Naive B cell (primary cell): ENCODE data around the gene C1QTNF4. TPM values are rescaled to one million over a fixed set of nuclear protein-coding genes. Genes with fewer than 3 reads are reported as not detected.
"Not testable (repeated sequence)": the region's sequence is repeated elsewhere in the genome, so short reads cannot be mapped to it uniquely, and the experiment has no call there.

Experiments
- ATAC-seq, 2 donors: fragments of 150-1000 bp; cut with Tn5 transposase; 2 replicates each; pipeline ENCODE4 v1.10.0; 2021; ENCODE audit warnings: low read depth in 2 of 2, mild to moderate bottlenecking in 2 of 2, moderate library complexity in 2 of 2
- DNase-seq: peaks from one replicate; pipeline ENCODE4 v3.0.0; 2022
- H3K27ac Mint-ChIP-seq, 6 donors: one replicate each; pipeline ENCODE4 v1.8.0; 2020 to 2022; ENCODE audit warnings: mild to moderate bottlenecking in 6 of 6, mixed read lengths in 6 of 6, moderate library complexity in 5 of 6, inconsistent platforms in 2 of 6
- H3K27me3 Mint-ChIP-seq, 3 donors: one replicate each; pipeline ENCODE4 v1.8.0; 2021 to 2022; ENCODE audit warnings: mixed read lengths in 3 of 3, mild to moderate bottlenecking in 1 of 3
- H3K36me3 Mint-ChIP-seq, 2 donors: one replicate each; pipeline ENCODE4 v1.8.0; 2020 to 2022; ENCODE audit warnings: mixed read lengths in 2 of 2, inconsistent platforms in 1 of 2, mild to moderate bottlenecking in 1 of 2
- H3K4me1 Mint-ChIP-seq, 3 donors: one replicate each; pipeline ENCODE4 v1.8.0; 2020 to 2022; ENCODE audit warnings: mixed read lengths in 3 of 3, inconsistent platforms in 1 of 3, mild to moderate bottlenecking in 1 of 3, moderate library complexity in 1 of 3
- H3K4me3 Mint-ChIP-seq, 8 donors: one replicate each; pipeline ENCODE4 v1.8.0; 2020 to 2022; ENCODE audit warnings: mild to moderate bottlenecking in 8 of 8, mixed read lengths in 8 of 8, moderate library complexity in 8 of 8, inconsistent platforms in 2 of 8
- H3K9me3 Mint-ChIP-seq, 7 donors: one replicate each; pipeline ENCODE4 v1.8.0; 2020 to 2022; ENCODE audit warnings: mixed read lengths in 7 of 7, mild to moderate bottlenecking in 5 of 7, inconsistent platforms in 2 of 7, moderate library complexity in 1 of 7
- polyA plus RNA-seq, 6 donors: library from polyadenylated mRNA; unstranded; fragments of 300-500 nt; fragmentation: Illumina TruSeq; gene quantifications; one replicate each; pipeline ENCODE4 v1.2.3, GENCODE V29; 2021; ENCODE audit warnings: low read depth in 6 of 6

Gene C1QTNF4
- under 1 TPM in 1 of 6 donors, not detected in 5; 0.91 TPM for polyA plus RNA-seq

DNA sequence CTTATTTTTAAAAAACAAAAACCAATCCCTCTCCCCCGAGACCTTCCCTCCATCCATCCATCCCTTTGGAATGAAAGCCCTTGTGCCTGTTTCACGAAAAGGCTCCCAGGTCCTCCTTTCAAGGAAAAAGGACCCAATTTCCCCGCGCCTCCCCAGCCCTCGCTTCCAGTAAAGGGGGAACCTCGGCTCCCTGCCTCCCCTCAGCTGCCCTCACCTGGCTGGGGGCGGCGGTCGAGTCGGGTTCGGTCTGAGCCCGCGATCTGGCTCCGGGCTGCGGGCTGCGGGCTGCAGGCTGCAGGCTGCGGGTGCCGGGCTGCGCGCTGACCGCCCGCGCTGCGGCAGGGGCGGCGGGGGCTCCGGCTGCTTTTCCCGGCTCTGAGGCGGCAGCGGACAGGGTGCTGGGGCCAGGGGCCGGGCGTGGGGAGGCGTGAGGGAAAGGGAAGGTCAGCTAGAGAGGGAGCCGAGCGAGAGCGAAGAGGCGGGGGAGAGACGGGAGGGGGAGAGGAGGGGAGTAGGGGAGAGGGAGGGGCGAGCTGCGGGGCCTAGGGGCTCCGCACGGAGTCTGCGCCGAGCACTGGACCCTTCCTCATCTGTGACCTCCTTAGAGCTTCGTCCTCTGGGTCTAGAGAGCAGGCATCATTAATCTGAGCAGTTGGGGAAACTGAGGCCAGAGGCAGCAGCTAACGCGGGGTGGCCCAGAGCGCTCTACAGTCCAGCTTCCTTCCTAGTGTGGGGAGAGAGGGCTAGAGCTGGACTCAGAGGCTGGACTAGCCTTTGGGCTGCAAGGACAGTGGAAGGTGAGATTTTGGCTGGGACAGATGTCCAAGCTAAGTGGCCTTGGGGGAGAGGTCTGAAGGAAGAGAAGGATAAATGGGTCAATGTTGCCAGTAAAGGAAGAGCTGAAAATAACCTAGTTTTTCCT lies at the start of gene C1QTNF4:
C1QTNF4 (minus strand) TSS at position 478 of the 922 bp plus-strand sequence. CDS start 3,601 bp downstream, outside the sequence.
- peak within 1 kb of the TSS in 6 of 8 donors; percentile 47 to 80 (median 54) for H3K4me3 Mint-ChIP-seq
- peaks cover 10 to 21% (median 12%) of the 10 kb centered on the region in 3 donors for H3K4me1 Mint-ChIP-seq
- H3K27ac Mint-ChIP-seq, result peak within 1 kb of the TSS in 2 of 6 donors; percentile 6 to 41
- DNase-seq (no peak), ATAC-seq (peak; percentile 42 to 51)
- peaks cover 18 to 39% (median 36%) of the 10 kb centered on the region in 3 donors for H3K27me3 Mint-ChIP-seq
- H3K9me3 Mint-ChIP-seq, result peaks cover 0 to 2% (median 0%) of the 10 kb centered on the region in 7 donors
- no peaks in the 10 kb centered on the region for H3K36me3 Mint-ChIP-seq

DNA sequence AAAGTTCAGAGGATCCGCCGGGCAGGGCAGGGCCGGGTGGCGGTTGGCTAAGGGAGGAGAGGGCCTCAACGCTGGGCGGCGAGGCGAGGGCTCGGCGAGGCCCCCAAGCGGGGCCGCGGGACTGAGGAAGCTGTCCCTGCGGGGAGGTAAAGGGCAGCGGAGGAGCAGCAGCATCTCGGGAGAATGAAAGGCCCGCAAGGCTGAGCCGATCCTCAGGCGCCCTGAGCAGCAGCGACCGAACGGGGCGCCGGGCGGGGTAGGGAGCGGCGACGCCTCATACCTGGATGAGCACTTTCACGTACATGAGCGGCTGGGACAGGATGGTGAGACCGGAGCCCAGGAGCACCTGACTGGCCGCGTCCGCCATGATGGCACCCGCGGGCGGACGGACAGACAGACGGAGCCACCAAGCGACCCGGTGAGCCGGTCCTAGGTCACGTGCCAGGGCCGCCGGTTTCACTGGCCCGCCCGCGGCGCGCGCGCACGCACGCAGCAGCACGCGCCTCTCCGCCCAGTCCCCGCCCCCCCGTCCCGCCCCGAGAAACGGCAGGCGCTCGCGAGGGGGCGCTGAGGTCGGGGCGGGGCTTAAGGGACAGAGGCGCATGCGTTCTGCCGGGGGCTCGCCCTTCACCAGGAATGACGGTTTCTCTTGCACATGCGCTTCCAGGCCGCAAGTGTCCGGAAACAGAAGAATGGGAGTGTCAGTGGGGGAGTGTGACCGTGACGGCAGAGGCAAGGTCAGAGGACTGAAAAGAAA lies 48.1 kb upstream of the C1QTNF4 start, which contains the start of gene MTCH2:
MTCH2 (minus strand) TSS at position 461 of the 757 bp plus-strand sequence; CDS start at position 367, 94 bp downstream.
- Mint-ChIP-seq H3K36me3 (peaks cover 0 to 3% of the 10 kb centered on the region in 2 donors), H3K27ac (peak within 1 kb of the TSS; percentile 95 to 99 (median 98)), H3K9me3 (no peaks in the 10 kb centered on the region), H3K4me3 (peak within 1 kb of the TSS; percentile 92 to 98 (median 97)), H3K4me1 (peaks cover 12 to 25% (median 17%) of the 10 kb centered on the region in 3 donors), H3K27me3 (no peaks in the 10 kb centered on the region)
- peak; percentile 97 for DNase-seq
- ATAC-seq, result peak; percentile 85

DNA sequence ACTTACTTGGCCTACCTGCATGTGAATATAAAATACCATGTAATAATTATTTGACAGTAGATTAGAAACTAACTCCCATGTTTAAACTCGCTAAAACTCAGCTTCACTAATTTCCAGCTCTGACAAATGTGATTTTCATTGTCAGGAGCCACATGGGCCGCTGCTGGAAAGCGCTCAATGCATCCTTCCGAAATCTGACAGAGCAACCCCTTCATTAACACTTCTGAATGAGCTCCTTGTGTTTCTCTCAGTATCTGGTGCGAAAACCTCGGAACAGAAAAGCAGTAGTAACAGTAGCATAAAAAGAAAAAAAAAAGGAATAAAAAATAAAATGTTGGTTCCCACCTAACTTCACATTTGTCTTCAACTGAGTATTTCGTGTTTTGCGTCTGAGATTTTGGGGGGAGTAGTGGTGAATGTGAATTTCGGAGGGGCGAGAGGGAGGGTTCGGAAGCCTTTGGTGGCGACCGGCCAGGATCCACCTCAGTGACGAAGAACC lies 47.4 kb upstream of the C1QTNF4 start:
- no peak for DNase-seq

DNA sequence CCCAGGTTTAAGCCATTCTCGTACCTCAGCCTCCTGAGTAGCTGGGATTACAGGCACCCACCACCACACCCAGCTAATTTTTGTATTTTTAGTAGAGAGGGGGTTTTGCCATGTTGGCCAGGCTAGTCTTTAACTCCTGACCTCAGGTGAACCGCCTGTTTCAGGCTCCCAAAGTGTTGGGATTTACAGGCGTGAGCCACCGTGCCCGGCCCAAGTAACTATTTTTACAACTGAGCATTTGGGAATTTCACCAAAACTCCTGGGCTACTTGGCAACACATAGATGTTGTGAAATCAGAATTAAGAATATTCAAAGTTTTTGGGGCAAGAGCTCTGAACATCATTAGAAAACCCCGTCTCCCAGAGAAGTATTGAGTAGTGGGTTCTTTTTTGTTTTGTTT lies 46.3 kb upstream of the C1QTNF4 start:
- peak overlapping the region in 5 of 8 donors; percentile 5 to 97 (median 92) for H3K4me3 Mint-ChIP-seq
- not testable (repeated sequence) for ATAC-seq, H3K36me3 Mint-ChIP-seq, DNase-seq, H3K27me3 Mint-ChIP-seq, H3K9me3 Mint-ChIP-seq
- H3K4me1 Mint-ChIP-seq, result peaks cover 12 to 25% (median 17%) of the 10 kb centered on the region in 3 donors
- peak overlapping the region in 3 of 6 donors; percentile 21 to 76 (median 32) for H3K27ac Mint-ChIP-seq

More for the DNA sequence above, 47.4 kb upstream of the C1QTNF4 start:
- Mint-ChIP-seq H3K9me3 (no peaks in the 10 kb centered on the region), H3K4me3 (peak overlapping the region; percentile 91 to 98 (median 97)), H3K27me3 (no peaks in the 10 kb centered on the region), H3K36me3 (peaks cover 0 to 5% of the 10 kb centered on the region in 2 donors), H3K4me1 (peaks cover 12 to 25% (median 17%) of the 10 kb centered on the region in 3 donors), H3K27ac (peak overlapping the region; percentile 95 to 99 (median 98))
- ATAC-seq, result no peak

DNA sequence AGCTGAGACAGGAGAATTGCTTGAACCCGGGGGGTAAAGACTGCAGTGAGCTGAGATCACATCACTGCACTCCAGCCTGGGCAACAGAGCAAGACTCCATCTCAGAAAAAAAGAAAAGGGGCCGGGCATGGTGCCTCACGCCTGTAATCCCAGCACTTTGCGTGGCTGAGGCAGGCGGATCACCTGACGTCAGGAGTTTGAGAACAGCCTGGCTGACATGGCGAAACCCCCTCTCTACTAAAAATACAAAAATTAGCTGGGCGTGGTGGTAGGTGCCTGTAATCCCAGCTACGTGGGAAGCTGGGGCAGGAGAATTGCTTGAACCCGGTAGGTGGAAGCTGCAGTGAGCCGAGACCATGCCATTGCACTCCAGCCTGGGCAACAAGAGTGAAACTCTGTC lies 42.1 kb upstream of the C1QTNF4 start:
- H3K27ac Mint-ChIP-seq, result peak overlapping the region in 1 of 6 donors; percentile 86
- peaks cover 0 to 20% of the 10 kb centered on the region in 2 donors for H3K36me3 Mint-ChIP-seq
- not testable (repeated sequence) for H3K4me3 Mint-ChIP-seq

DNA sequence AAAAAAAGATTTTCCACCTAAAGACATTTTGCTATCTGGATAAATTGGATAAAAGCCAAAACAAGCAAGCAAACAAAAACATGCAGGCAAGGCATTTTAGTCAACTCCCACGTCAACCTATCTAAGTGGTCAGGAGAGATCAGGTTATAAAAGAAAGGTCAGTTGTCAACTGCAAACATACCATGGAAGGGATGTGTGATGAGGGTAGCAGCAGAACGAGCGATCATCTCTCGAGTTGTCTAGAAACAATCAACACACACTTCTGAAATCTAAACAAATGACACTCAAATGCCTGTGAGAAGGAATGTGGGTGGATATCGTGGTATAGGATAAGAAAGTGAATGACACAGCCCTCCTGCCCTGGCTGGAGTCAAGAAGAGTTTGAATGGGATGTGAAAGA lies 37.3 kb upstream of the C1QTNF4 start:
- Mint-ChIP-seq H3K9me3 (no peaks in the 10 kb centered on the region), H3K27me3 (no peaks in the 10 kb centered on the region), H3K27ac (no peak overlapping the region), H3K36me3 (peaks cover 0 to 28% of the 10 kb centered on the region in 2 donors), H3K4me3 (no peak overlapping the region), H3K4me1 (no peaks in the 10 kb centered on the region)
- no peak for DNase-seq
- ATAC-seq, result no peak

More for the DNA sequence above, 42.1 kb upstream of the C1QTNF4 start:
- ATAC-seq, H3K4me1 Mint-ChIP-seq, H3K9me3 Mint-ChIP-seq, DNase-seq, H3K27me3 Mint-ChIP-seq: not testable (repeated sequence)

DNA sequence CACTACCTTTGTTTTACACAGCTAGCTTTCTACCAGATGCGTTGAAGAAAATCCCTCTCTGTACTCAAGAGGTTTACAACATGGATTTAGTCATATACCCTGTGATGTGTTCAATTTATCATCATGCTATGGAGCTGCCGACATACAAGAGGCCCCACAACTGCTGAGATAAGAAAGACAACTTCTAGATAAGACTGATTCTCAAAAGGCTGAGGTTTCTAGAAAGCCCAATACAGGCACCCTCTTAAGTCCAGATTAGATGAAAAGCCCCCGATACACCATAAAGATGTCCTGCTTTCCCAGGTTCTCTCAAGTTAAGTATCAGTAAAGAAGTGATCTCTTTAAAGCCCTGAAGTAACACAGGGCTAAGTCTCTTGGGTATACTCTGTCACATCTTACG lies 33.8 kb upstream of the C1QTNF4 start:
- H3K4me3 Mint-ChIP-seq, result no peak overlapping the region
- ATAC-seq (no peak), DNase-seq (no peak)
- H3K4me1 Mint-ChIP-seq, result no peaks in the 10 kb centered on the region
- H3K36me3 Mint-ChIP-seq, result peaks cover 7 to 26% of the 10 kb centered on the region in 2 donors
- no peaks in the 10 kb centered on the region for H3K27me3 Mint-ChIP-seq
- H3K27ac Mint-ChIP-seq, result no peak overlapping the region
- no peaks in the 10 kb centered on the region for H3K9me3 Mint-ChIP-seq

DNA sequence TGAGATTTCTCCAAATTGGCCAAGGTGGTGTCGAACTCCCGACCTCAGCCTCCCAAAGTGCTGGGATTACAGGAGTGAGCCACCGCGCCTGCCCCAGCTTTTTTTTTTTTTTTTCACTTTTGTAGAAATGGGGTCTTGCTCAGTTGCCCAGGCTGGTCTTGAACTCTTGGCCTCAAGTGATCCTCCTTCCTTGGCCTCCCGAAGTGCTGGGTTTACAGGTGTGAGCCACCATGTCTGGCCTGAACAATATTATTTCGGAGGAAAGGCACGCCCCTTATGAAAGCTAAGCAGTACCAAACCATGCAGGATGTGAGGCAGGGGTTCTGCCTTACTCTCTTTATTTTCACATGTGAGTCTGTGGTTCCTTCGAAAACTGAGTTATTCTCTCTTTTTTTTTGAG lies 32.0 kb upstream of the C1QTNF4 start:
- Mint-ChIP-seq H3K4me1 (no peaks in the 10 kb centered on the region), H3K27ac (no peak overlapping the region), H3K36me3 (peaks cover 14 to 19% of the 10 kb centered on the region in 2 donors), H3K27me3 (no peaks in the 10 kb centered on the region), H3K9me3 (no peaks in the 10 kb centered on the region), H3K4me3 (no peak overlapping the region)
- ATAC-seq (no peak), DNase-seq (no peak)

DNA sequence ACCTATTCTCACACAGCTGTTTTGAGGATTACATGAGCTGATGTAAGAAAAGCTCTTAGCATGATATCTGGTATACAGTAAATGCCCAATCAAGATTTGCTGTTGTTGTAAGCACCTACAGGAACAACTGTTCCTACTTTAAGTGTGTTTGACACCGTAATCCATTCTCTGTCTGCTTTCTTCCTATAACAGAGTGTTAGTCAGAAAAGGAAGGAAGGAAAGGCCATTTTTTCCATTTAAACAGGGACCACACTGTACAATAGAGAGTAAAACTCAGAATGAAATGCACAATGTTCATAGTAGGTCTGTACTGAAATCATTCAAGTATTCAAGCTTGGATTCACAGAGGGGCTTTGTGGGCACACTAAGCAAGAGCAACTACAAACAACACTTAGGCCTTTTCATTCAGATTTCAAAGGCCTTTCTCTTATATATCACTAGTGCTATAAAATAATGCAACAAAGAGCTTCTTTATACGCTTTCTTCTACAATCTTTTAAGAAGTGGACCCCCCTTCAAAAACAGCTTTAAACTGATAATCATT lies 26.7 kb upstream of the C1QTNF4 start:
- DNase-seq, result no peak
- H3K27ac Mint-ChIP-seq, result peak overlapping the region in 1 of 6 donors; percentile 44

DNA sequence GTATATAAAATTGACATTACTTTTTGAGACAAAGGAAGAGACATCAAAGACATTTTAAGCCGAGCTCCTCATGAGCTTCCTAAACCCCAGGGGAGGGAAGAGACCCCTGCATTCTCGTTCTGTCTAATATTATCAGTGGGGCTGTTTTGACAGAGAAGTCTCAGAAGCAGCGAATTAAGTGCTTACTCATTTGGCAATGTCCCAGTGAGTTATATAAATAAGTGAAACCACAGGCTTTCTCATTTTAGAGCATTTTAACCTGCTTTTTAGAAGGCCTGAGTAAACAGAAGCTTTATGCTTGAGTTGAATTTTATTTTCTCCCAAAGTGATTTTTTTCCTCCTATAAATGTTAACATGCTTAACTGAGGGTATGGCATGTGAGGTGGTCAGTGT lies 23.2 kb upstream of the C1QTNF4 start:
- no peak for DNase-seq
- H3K4me1 Mint-ChIP-seq, result peaks cover 0 to under 1% (median 0%) of the 10 kb centered on the region in 3 donors
- no peak overlapping the region for H3K27ac Mint-ChIP-seq
- no peak overlapping the region for H3K4me3 Mint-ChIP-seq
- no peaks in the 10 kb centered on the region for H3K27me3 Mint-ChIP-seq
- H3K36me3 Mint-ChIP-seq, result peaks cover 4 to 5% of the 10 kb centered on the region in 2 donors
- no peak for ATAC-seq
- H3K9me3 Mint-ChIP-seq, result no peaks in the 10 kb centered on the region

More for the DNA sequence above, 26.7 kb upstream of the C1QTNF4 start:
- H3K9me3 Mint-ChIP-seq, result no peaks in the 10 kb centered on the region
- H3K4me1 Mint-ChIP-seq, result no peaks in the 10 kb centered on the region
- peaks cover 11 to 14% of the 10 kb centered on the region in 2 donors for H3K36me3 Mint-ChIP-seq
- H3K4me3 Mint-ChIP-seq, result no peak overlapping the region
- H3K27me3 Mint-ChIP-seq, result no peaks in the 10 kb centered on the region
- no peak for ATAC-seq

DNA sequence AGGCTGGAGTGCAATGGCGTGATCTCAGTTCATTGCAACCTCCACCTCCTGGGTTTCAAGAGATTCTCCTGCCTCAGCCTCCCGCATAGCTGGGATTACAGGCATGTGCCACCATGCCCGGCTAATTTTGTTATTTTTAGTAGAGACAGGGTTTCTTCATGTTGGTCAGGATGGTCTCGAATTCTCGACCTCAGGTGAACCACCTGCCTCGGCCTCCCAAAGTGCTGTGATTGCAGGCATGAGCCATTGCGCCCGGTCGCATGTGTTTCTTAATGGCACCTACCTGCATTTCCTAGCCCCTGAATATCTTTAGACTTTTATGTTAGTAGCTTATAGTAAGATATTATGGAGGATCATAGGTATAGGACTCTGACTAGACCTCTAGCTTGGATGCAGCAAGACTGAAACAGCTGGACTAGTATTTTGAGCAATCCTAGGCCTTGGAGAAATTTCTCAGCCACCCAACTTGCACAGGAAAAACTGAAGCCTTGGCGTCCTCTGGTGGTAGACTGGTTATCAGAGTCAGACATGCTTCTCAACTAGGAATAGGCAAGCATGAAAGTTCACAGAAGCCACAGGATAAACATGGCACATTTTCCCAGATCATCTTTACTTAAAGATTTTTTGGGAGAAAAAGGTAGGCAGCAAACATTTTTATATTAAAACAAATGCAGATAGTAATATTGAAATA lies 22.7 kb upstream of the C1QTNF4 start:
- ATAC-seq (no peak), DNase-seq (no peak)
- Mint-ChIP-seq H3K36me3 (peaks cover 0 to 5% of the 10 kb centered on the region in 2 donors), H3K9me3 (no peaks in the 10 kb centered on the region), H3K4me3 (no peak overlapping the region), H3K4me1 (peaks cover under 1 to 6% (median 2%) of the 10 kb centered on the region in 3 donors), H3K27ac (peak overlapping the region in 1 of 6 donors; percentile 14), H3K27me3 (no peaks in the 10 kb centered on the region)

DNA sequence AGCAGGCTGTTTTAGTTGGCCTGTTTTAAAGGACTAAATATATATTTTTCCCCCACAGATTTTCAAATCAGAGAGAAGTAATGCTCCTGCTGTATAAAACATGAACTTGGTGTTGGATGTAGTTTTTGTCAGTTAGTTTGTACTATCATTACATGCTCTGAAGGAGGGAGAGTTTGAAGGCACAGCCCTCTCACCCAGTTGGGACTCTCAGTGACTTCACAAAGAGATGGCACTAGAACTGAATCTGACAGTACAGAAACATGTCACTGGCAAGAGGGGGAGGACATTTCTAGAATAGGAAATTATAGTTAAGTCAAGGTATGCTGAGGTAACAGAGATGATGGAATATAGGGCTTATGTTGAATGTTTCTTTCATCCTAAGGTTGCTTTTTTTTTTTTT lies 21.0 kb upstream of the C1QTNF4 start:
- Mint-ChIP-seq H3K27ac (peak overlapping the region in 1 of 6 donors; percentile 69), H3K4me1 (peaks cover 13 to 20% (median 15%) of the 10 kb centered on the region in 3 donors), H3K27me3 (no peaks in the 10 kb centered on the region), H3K4me3 (no peak overlapping the region), H3K36me3 (peaks cover 0 to 5% of the 10 kb centered on the region in 2 donors), H3K9me3 (no peaks in the 10 kb centered on the region)
- ATAC-seq, result no peak
- DNase-seq, result no peak
